AG09309 (cell line): Measurements from ENCODE around the gene NSMF.

Experiments
- DNase-seq: peaks from one replicate; pipeline ENCODE4 v3.0.0-alpha.2; 2010; ENCODE audit warnings: low read depth
- H3K4me3 ChIP-seq: 2 replicates; pipeline ENCODE4 v1.5.1; 2011; ENCODE audit warnings: mild to moderate bottlenecking, low read depth, low read length, moderate library complexity; ENCODE audit not compliant: control insufficient read depth
- TF ChIP-seq, protein P1 (sequence below): IDR thresholded peaks from 2 replicates; pipeline ENCODE4 v1.5.1; 2011; ENCODE audit warnings: mild to moderate bottlenecking, low read depth, low read length, inconsistent platforms; ENCODE audit not compliant: insufficient read depth, control insufficient read depth; ENCODE audit errors: missing control alignments

The NSMF gene

DNA sequence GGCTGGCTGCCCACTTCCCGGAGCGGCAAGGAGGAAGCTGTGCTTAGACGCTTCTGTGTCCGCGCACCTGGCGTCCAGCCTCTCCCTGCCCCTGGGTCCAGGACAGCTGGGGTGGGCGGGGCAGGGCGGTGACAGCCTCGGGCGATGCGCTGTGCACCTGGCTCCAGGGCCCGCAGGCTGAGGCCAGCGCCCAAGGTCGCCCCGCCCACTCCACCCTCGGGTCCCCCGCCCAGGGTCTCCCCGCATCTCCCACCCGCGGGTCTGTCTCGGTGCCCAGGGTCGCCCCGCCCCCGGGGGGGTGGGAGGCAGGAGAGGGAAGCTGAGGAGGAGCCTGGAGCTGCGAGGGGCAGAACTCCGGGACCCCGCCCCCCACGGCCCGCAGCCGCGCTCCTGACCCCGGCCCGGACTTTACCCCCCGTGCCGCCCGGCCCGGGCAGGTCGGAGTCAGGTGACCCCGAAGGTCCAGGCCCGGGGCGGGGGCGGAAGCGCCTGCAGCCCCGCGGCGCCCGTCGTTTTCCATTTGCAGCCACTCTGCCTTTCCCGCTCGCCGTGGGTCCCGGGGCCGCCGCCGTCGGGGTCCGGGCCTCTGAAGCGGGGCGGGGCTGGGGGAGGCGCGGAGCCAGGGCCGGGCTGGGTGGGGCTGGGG lies 17.7 kb downstream of the NSMF start, which contains the start of gene ENTPD8:
ENTPD8 (minus strand) TSS at position 69 of the 646 bp plus-strand sequence. CDS start 3,072 bp downstream, outside the sequence.
- DNase-seq = no peak
- TF ChIP-seq, protein P1, sequence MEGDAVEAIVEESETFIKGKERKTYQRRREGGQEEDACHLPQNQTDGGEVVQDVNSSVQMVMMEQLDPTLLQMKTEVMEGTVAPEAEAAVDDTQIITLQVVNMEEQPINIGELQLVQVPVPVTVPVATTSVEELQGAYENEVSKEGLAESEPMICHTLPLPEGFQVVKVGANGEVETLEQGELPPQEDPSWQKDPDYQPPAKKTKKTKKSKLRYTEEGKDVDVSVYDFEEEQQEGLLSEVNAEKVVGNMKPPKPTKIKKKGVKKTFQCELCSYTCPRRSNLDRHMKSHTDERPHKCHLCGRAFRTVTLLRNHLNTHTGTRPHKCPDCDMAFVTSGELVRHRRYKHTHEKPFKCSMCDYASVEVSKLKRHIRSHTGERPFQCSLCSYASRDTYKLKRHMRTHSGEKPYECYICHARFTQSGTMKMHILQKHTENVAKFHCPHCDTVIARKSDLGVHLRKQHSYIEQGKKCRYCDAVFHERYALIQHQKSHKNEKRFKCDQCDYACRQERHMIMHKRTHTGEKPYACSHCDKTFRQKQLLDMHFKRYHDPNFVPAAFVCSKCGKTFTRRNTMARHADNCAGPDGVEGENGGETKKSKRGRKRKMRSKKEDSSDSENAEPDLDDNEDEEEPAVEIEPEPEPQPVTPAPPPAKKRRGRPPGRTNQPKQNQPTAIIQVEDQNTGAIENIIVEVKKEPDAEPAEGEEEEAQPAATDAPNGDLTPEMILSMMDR = no peak
- no peak within 1 kb of the TSS for H3K4me3 ChIP-seq

DNA sequence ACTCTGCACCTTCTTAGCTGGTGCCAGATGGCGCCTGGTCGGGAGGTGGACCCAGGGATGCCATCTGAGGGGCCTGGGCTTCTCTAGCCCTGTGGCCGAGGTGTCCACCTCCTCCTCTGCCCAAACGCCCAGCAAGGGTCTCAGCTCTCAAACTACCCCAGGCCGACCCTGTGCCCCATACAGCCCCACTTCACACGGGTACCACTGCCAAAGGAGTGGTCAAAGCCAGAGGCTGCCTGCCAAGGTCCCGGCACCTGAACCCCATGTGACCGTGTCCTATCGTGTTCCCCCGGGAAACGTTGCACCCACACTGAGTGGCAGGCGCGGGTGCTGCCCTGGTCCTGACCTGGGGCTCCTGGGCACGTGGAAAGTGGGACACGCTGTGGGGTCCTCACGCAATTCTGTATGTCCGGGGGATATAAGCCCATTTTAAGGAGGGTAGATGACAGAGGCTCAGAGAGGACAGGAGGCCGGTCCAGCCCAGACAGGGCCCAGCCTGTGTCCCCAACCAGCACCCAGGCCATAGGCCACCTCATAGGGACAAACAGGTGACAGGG lies 19.9 kb downstream of the NSMF start:
- TF ChIP-seq, protein P1 = no peak
- DNase-seq = no peak
- H3K4me3 ChIP-seq = no peak overlapping the region

DNA sequence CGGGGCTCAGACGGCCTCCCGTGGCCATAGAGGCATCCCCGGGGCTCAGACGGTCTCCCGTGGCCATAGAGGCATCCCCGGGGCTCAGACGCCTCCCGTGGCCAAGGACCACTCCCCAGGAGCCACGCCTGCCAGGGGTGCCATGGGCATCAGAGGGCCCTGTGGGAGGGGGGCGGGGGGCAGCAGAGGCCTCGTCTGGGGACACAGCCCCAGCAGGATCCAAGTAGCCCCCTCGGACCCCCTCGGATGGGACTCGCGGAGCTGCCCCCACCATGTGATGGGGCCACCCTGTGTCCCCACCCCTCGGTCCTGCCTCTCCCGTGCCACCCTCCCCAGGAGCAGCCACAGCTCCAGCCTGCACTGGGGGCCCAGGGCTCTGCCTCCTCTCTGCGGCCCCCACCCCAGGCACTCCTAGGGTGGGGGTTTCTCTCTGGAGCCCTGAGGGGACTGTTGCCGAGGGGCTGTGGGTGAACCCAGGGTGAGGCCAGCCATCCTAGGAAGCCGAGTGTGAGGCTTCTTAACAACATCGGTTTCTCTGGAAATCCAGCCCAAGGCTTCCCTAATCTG lies 20.5 kb downstream of the NSMF start:
- TF ChIP-seq, protein P1 = no peak
- no peak overlapping the region for H3K4me3 ChIP-seq
- DNase-seq = no peak

DNA sequence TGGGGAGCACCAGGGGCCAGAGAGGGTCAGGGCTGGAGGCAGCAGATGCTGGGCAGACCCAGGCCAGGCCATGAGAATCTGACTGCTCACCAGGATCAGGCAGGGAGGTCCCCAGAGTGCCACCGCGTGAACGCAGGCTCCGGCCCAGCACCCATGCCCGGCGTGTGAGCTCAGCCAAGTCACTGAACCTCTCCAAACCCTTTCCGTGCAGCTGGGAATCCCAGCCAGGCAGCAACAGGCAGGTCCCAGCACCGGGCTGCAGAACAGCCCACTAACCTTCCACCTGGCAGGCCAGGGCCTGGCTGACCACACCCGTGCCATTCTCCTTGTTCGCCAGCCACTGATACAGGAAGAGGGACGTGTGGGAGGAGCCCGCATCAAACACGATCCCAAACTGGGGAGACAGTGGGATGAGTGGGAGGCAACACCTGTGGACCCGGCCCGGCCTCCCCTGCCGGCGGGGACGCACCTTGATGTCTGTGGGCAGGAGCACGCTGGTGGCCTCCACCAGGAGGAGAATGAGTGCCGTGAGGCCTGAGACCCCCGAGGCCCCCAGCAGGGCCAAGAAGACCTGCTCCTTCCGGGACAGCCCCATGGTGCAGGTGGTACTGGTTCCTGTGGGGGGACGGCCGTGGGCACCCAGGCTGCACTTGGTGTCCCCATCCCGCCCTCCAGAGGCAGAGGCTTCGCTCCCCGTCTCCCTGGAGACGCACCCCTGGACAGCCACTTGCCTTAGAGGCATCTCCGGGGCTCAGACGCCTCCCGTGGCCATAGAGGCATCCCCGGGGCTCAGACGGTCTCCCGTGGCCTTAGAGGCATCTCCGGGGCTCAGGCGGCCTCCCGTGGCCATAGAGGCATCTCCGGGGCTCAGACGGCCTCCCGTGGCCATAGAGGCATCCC lies 21.2 kb downstream of the NSMF start:
- no peak overlapping the region for H3K4me3 ChIP-seq
- DNase-seq = no peak
- TF ChIP-seq, protein P1 = no peak

DNA sequence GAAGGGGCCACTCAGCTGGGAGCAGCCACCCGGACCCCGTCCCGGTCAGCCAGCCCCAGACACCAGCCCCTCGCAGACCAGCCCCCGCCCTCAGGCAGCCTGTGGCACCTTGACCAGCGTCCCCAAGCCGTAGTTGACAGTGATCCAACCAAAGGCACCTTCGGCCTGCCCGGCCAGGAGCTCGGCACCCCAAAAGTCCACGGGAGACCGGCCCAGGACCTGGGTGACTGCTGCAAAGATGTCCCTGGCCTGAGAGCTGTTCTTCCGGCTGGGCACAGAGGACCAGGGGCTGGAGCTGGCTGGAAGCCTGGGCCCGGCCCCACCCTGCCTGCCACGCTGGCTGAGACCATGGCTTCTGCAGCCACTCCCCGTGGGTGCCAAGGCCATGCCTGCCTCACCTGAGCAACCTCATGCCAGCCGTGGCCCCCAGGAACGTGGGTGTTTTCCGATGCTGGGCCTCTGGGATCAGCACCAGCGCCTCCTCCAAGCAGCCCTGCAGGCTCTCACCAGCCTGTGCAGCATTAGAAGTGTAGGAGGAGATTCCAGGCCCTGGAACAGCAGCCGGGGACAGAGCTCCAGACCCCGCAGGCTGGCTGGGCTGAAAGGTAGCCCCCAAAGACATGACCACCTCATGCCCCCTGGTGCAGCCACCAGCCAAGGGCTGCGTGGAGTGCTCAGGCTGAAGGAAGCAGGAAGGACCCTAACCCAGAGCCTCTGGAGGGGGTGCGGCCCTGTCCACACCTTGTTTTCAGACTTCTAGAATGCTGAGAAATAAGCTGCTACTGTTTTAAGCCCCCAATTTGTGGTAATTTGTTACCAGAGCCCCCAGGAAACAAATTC lies 22.2 kb downstream of the NSMF start:
- TF ChIP-seq, protein P1 = no peak
- DNase-seq = no peak
- H3K4me3 ChIP-seq = no peak overlapping the region
